ENCODE measurements around the gene HNRNPAB.
"Not testable (repeated sequence)": the region's sequence is repeated elsewhere in the genome, so short reads cannot be mapped to it uniquely, and the experiment has no call there.

Gene HNRNPAB

DNA sequence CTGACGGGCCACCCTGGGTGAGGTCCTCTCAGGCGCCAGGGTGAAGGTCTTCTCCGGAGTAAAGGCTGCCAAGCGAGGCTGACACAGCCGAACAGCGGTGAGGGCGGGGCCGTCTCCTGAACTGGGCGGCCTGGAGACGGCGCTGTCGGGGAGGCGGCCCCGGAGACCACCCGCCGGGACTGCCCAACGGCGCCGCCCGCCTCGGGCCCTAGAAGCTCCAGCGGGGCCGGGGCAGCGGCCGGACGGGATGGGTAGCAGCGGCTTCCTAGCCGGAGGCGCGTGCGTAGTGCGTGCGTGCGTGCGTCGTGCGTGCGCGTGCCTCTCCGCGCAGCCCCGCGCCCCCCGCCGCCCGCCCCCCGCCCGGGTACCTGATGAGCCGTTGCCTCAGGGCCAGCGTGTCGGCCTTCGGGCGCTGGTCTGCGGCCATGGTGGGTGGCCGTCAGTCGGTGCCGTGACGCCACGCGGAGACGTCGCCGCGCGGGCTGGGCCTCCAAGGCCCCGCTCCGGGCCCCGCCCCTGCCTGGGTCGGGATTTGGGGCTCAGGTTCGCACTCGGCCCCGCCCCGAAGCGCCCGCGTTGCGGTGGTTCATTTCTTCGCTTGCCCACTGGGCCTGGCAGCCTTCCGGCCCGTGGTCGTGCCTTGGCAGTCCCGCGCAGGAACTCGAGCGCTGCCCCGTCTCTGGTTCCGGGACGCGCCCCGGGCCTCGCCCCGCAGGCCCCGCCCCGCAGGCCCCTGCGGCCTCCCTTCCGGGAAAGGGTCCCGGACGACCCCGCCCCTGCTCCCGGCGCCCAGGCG lies 28.0 kb downstream of the HNRNPAB start, which contains the start of gene PHYKPL:
PHYKPL (minus strand) TSS at position 679 of the 796 bp plus-strand sequence; CDS start at position 427, 252 bp downstream.
- DNase-seq, result peak; percentile 80

DNA sequence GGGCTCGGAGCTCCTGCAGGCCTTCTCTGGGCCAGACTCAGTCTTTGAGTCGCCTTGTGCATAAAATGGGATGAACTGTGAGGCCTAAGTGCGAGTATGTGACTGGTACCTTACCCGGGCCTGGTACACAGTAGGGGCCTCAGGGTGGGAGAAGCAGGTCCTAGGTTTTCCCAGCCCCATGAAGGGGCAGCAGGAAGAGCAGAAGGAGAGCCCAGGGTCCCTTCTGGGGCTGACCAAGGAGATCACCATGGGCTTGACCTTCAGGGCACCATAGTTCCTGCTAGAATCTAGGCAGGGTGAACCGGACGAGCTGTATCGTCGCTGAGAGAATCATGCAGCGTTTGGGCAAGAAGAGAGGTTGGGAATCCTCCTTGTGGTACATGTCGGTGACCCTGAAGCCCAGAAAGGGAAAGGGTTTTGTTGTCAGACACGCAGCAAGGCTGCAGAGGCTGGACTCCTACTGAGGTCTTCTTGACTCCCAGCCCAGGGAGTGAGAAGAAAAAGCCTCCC lies 28.6 kb downstream of the HNRNPAB start:
- no peak for DNase-seq

DNA sequence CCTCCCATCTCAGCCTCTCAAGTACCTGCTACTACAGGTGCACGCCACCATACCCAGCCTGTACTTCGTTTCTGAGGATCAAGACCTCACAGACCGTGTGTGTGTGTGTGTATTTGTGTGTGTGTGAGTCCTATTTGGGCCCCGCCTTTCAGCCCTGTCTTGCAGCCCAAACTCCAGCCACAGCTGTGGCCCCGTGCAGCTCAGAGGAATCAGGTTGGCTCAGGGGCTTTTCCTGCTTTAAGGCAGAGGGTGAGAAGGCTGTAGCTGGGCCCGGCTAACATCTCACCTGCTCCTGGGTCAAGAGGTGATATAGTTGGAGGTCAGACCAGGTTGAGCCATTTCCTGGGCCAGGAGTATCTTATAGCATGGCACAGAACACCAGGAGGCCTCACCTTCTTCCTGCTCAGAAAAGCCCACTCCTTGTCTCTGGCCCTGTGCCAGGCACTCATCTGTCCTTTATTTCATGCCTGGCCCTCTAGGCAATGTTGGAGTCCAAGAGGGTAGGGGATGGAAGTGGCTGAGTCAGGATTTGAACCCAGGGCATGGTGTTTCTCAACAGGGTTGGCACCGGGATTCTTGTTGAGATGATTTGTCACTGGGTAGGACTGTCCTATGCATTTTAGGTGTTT lies 29.9 kb downstream of the HNRNPAB start:
- DNase-seq, result no peak

DNA sequence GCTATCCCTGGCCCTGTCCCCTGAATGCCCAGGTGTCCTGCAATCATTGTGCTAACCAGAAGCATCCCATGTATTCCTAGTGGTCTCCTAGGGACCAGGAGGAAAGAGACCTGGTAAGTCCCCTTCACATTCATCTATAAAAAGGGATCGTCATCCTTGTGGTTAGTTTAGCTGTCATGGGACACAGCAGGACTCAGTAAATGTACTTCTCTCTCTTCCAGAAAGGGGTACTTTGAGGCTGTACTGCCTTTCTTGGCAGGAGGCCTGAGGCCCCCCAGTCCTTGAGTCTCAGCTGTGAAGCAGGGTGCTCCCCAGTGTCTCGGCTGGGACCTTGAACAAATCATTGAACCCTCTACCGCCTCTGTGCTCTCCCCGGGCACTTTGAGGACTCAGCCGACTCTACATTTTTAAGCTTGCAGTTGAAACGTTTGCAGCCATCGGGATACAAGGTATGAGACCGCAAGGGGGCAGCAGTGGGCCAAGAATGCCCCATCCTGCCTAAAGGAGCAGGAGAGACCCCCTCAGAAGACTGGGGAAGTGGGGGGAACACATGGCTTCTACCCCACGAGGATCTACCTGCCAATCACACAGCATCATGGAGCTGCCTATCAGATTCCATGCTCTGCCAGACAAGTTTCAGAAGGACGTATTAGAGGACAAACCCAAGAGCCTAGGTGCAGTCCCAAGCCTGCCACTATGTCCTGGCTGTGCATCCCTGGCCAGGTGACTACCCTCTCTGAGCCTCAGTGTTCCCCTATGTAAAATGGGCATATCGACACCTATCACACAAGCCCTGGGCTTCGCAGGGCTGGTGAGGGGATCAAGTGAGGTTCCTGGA lies 30.6 kb downstream of the HNRNPAB start:
- peak; percentile 80 for DNase-seq

DNA sequence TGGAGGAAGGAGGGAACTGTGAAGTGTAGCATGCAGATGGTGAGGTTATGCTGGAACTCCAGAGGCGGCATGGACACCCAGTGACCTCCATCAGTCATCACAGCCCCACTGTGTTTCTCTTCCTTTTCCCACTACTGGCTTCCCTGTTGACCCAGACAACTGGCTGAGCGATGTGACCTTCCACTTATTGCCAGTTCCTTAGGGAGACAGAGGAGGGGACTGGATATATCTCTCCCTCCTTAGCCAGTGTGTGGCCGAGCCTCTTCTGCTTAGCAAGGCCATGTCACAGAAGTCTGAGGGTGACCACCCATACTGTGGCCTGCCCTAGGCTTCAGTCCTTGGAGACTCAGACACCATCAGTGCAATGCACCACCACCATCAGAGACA lies 31.2 kb downstream of the HNRNPAB start:
- no peak for DNase-seq

DNA sequence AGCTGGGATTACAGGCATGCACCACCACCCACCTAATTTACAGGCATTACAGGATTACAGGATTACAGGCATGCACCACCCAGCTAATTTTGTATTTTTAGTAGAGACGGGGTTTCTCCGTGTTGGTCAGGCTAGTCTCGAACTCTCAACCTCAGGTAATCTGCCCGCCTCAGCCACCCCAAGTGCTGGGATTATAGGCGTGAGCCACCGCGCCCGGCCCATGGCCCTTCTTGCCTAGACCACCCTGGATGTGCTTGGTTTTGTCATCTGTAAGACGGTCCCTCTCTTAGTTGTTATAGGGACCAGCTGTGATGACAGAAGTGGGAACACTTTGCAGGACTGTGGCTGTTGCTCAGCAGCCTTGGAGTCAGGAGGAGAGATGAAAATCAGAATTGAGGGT lies 31.8 kb downstream of the HNRNPAB start:
- no peak for DNase-seq

DNA sequence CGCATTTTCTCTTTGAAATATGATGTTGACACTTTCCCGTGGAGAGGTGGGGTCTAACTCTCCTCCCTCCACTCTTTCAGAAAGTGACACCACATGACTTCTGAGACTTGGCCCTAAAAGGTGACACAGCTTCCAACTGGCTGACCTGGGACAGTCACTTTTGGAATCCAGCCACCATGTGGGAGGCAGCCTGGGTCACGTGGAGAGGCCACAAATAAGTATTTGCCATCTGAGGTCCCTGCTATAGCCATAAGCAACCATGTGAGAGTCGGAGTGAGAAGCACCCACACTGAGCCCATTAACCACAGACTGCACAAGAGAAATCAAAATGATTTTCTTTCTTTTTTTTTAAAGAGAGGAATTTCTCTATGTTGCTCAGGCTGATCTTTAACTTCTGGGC lies 32.3 kb downstream of the HNRNPAB start:
- DNase-seq, result no peak

DNA sequence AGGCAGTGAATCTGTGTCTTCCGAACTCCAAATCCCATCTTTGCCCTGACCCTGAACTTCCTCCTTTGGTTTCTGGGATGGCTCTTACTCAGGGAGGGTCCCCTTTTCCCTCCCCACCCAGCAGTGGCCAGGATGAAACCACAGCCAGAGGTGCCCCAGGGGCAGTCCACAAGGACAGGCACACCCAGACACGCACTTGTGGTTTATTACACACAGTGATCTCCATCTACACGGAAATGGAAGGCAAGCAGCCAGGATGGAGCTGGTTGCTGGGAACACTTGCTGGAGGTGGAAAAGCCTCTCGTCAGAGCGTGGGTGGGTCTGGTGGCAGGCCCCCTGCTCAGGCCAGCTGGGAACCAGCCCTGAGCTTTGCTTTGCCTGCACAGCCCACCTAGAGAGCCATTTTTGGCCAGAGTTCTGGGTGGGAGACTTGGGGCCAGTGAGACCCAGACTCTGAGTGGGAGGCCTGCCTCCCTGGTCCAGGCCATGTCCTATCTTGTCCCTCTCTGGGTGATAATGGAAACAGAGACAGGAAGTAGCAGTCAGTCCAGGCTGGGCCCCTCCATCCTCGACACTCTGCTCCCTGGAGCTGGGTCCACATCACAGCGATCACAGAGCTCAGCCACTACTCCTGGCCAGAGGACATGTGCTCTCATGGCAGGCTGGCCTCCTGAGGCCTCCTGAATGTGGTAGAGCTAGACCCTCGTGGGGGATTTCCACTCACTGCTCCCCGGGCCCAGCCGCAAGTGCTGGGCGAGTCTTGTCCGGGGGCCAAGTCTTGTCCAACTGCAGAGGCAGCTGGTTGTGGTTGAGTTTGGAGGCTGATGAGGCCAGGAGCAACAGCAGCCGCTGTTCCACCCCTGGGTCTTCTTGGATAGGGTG lies 33.3 kb downstream of the HNRNPAB start:
- DNase-seq, result no peak

DNA sequence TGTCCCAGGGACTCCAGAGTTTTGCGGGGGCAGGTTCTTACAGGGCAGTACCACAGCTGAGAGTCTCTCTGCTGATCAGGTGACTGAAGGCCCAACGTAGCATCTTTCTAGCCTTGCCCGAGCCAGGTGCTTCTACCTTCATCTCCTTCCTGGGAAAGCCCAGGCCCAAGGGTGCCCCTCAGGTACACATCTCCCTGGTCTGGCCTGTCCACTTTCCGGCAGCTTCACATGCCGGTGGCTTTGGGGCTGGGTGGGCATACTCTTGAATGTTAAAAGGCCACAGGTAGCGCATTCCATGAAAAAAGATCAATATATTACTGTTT lies 33.9 kb downstream of the HNRNPAB start:
- no peak for DNase-seq

DNA sequence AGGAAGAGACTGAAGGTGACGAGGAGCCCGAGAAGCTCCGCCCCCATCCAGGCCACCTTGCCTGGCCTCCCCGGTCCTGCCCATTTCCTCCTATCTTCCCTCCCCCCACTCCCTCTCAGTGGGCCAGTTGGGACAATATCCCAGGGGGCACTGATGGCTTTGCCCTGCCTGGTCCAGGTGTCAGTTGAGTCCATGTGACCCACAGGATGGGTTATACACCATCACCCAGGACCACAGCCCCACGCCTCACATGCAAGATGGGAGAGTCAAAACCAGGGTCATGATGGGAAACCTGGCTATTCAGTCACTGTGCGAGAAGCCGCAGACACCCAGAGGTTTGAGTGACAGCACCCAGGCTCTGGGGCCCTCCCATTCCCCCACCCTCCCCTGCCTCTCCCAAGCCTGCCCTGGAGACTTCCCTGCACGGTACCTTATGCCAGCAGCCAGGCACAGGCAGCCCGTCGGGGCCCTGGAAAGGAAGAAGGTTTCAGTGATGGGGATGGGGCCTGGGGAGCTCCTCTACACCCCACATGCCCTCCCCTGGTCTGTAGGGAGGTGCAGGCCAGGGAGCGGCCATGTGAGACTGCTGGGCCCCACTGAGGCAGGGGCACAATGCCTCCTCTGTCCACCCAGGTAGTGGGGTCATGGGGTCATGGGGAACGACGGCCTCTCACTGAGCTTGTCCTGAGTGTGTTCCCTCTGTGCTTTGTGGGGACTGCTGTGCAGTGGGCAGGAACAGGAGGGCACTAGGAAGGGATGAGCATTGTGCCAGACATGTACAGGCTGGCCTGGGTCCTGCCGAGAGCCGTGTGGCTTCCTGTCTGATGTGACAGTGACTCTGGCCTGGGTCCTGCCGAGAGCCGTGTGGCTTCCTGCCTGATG lies 34.6 kb downstream of the HNRNPAB start:
- DNase-seq, result no peak

DNA sequence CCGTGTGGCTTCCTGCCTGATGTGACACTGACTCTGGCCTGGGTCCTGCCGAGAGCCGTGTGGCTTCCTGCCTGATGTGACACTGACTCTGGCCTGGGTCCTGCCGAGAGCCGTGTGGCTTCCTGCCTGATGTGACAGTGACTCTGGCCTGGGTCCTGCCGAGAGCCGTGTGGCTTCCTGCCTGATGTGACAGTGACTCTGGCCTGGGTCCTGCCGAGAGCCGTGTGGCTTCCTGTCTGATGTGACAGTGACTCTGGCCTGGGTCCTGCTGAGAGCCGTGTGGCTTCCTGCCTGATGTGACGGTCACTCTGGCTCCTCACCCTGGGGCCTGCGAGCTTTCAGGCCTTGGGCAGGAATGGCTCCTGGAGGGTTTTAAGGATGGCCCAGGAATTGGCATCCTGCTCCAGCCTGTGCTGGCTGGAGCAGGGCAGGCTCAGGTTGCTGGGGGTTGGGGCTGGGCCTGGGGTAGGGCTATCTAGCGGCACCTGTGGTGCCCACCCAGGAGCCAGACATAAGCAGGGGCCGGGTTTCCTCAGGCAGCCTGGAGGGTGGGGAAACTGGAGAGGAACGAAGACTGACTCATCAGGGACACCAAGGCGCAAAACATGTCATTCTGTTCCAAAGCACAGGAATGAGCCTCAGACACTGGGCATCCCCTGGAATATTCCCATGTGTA lies 35.4 kb downstream of the HNRNPAB start:
- not testable (repeated sequence) for DNase-seq

DNA sequence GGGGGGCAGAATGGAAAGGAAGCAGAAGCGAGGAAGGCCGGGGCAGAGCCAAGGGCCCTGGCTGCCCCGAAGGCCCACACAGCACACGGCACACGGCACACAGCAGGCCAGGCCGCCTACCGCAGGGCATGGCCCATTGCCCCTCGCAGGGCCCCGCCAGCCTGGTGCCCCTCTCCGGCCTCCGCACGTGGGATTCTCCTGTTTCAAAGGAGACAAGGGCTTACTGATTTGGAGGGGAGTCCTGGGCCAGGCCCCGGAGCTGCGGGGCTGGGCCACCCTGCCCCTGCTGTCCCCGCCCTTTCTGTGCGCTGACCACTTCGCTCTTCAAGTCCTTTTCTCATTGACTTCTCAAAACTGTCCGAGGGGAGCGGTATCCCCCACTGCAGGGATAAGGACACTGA lies 36.0 kb downstream of the HNRNPAB start:
- DNase-seq, result no peak

DNA sequence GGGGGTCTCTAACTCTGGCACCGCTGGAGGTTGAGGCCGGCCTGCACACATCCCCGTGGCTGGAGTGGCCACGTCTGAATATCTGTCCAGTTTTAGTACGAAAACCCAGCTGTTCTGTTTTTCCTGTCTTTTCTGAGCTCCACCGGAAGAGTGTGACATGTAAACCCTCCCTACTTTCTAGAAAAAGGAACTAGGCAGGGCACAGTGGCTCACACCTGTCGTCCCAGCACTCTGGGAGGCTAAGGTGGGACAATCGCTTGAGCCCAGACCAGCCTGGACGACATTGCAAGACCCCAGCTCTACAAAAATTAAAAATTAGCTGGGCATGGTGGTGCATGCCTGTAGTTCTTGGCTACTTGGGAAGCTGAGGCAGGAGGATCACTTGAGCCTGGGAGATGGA lies 36.4 kb downstream of the HNRNPAB start:
- DNase-seq, result no peak

DNA sequence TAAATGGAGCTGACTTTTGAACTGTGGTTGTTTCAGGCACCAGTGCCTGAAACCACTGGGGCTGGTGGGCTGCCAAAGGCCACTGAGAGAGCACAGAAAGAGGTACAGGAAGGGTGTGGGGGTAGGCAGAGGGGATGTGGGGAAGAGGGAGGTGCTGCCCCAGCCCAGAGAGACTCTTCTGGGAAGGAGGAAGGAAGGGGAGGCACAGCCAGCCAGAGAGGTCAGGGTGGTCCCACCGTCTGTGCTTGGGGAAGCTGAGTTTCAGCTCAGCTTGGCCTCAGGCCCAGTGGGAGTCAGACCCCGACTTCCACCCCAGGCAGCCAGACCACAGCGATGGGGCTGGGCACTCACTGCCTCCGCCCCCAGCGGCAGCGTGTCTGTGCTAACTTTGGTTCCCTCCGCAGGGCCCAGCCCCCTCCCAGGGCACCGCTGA lies 36.9 kb downstream of the HNRNPAB start:
- DNase-seq, result no peak

DNA sequence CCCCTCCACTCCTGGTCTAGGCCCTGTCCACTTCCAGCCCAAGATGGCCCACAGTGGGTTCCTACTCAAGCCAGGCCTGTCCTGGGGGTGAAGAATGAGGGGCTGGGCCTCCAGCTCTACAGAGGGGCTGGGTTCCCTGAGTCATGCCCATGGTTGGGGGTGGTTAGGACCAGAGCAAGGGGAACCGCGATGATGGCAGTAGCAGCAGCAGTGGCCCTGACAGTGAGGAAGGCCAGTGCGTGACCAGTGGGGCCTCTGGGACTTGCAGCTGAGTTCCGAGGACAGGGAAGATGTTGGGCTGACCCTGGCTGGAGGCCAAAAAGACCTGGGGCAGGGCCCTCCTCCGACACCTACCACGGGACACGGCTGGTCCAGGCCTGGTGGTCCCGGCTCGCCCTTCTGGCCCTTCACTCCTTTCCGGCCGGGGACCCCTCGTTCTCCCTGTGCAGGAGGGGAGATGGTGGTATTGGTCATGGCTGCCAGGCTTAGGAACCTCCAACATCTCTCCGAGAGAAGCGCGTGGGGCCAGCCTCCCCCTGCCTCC lies 37.4 kb downstream of the HNRNPAB start:
- no peak for DNase-seq

DNA sequence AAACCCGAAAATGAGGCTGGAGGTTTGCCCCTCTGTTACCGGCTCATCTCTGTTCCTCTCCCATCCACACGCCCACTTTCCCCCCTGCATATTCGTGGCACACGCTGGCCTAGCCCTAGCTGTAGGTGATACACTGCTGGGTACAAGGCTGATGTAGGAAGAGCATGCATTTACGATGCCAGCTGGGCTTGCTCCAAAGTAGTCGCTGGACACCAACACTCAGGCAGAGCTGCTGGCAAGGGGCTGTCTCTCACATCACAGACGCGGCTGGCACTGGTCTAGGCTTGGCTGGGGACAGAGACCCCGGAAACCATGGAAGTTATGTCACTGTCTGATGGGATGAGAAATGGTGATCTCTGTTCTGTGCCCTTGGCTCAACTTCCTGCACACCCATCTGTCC lies 38.1 kb downstream of the HNRNPAB start:
- DNase-seq, result no peak

DNA sequence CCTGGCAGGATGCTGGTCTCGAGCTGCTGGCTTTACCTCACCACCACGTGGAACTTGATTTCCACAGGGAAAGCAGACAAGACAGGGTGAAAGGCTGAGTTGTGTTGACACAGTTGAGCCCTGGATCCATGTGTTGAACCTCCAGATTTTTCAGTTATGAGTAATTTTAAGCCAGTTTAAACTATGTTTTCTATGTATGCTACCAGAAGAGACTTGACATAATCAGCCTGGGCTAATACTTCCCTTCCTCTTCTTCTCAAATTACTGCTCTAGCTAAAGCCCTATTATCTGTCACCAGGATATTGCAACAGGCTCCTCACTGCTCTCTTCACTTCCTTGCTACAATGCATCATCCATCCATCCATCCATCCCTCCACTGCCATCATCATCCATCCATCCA lies 40.2 kb downstream of the HNRNPAB start:
- DNase-seq, result no peak

DNA sequence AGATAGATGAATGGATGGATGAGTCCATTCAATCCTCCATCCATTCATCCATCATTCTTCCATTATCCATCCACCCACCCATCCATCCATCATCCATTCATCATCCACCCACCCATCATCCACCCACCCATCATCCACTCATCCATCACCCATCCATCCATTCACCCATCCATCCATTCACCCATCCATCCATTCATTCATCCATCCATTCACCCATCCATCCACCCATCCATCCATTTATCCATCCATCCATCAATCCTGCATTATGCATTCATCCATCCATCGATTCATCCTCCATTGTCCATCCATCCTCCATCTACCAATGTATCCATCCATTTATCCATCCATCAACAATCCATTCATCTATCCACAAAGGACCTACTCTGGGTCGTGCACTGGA lies 41.1 kb downstream of the HNRNPAB start:
- no peak for DNase-seq

DNA sequence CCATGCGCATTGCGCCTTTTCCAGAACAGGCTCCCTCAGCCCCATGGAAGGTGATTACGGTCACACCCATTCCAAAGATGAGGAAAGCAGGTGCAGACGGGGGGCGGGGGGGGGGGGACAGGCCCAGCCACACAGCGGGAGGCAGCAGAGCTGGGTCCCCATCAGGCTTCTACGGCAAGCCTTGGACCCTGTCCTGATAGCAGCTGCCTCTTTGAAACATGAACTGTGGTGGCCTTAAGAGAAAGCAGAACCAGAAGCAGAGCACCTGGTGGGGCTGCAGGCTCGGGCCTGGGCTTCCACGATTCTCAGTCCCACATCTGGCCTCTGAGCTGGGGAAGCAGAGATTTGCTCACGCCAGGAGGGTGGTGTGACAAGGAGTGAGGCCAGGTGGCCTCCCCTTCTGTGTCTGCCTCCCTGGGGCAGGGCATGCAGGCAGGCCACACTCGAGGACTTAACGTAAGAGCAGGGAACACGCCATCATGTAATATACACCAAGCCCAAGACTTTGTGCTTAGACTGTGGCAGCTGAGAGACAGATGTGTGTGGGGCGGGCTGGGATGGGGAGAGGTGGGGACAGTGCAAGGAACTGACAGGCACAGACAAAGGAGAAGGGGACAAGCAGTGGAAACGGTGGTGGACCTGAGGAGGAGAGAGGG lies 42.4 kb downstream of the HNRNPAB start:
- no peak for DNase-seq

Data from activated T-cell treated with anti-CD3 and anti-CD28 coated beads, Interleukin-2, amount 50 U/mL, for 1 hour (primary cell).